ENCODE results near the gene EPHA5.
"Not testable (repeated sequence)": the region's sequence is repeated elsewhere in the genome, so short reads cannot be mapped to it uniquely, and the experiment has no call there.

The EPHA5 gene

DNA sequence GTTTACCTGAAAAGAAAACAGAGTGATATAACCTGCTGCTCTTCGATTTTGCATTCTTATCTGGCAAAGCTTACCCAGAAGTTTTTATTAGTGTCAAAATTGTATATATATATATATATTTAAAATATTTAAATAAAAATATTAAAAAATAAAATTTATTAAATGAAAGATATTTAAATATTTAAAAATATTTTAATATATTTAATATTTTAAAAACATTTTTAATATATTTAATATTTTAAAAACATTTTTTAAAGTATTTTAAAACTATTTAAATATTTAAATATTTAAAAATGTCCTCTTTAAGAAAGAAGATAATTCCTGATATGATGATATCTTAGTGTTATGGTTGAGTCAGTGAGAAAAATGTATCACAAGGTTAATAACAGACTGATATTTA lies 317.2 kb downstream of the EPHA5 start:
- no peak for DNase-seq

- no peak for DNase-seq
These were observed 325.9 kb downstream of the EPHA5 start for GRCh38 chr4:65344278-65344825.

GRCh38 chr4:65343342-65343741 lies 326.9 kb downstream of the EPHA5 start:
- no peak for DNase-seq

- DNase-seq: no peak
These were observed 328.7 kb downstream of the EPHA5 start for GRCh38 chr4:65341557-65341956.

DNA sequence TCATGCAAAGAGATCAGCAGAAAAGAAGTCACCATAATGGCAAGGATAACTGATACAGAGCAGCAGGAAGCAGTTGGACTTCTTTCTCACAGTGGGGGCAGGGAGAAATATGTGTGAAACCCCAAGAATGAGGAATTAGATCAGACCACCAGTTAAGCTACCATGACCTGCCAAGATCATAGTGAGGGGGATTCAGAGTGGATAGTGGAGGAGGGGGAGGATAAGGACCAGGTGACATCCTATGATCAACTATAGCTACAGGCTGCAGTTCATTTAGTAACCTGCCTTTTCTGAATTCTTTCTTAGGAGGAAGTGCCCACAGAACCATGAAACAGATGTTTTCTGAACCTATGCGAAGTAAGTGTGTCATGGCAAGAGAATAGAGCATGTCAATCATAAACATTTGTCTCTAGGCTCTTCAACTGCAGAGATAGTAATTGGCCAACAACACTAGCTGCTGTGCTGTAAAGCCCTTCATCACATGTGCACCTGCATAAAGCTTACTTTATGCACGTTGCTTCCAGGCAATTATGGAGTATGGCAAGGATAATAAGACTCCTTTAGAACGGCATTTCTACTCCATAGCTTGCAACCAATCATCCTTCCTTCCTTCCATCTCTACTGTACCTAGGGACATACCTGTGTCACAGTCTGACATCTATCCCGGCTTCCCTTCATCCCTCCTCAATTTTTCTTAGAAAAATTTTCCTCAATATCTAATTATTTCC lies 329.7 kb downstream of the EPHA5 start:
- DNase-seq: no peak

DNA sequence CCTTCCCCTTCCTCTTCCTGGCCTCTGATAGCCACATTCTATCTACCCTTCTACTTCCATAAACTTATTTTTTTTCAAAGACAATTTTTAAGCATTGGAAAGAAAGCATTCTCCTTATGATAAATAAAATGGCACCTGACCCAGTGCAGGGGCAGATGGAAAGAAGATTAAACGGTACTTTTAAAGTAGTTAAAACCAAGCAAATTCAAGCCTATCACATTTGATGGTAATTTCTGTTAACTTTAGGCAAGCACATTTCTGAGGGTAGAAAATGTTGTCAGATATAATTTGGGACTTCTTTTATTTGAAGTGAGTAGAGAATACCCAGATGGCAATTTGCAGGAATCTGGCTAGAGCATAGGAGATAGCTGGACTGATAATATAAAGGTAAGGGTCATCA lies 332.9 kb downstream of the EPHA5 start:
- DNase-seq: no peak

GRCh38 chr4:65336465-65336864 lies 333.8 kb downstream of the EPHA5 start:
- DNase-seq: no peak

DNA sequence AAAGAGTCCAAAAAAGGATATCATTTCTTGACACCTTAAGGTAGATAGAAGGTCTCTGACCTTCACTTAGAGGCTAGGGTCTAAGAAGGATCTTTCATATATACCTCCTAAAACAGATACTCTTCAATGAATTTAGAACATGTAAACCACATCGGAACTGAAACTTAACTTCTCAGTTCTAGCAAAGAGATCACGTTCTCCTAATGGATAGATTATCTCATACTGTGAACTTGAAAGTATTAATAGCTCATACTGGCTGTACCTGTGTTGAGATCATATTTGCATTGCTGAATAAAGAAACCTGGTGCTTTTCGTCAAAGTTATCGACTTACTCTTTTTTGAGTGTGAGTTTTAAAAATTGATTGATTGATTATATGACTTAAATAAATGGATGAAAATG lies 353.8 kb downstream of the EPHA5 start:
- no peak for DNase-seq

DNA sequence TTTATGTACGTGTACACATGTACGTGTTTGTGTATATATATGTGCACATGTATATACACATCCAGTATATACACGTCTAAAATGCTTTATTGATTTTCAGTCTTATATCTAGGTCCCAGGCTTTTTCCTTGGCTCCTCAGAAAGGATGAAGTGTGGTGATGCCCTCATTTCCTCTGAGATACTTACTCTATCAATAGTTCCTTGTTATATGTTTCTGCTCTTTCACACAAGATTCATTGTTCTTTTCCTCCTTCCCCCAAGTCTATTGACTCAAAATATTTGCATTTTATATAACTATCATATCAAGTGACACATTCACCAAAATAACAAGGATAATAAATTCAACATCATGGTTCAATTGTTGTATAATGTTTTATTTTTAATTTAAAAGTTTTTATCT lies 359.2 kb downstream of the EPHA5 start:
- no peak for DNase-seq

GRCh38 chr4:65310586-65310985 lies 359.7 kb downstream of the EPHA5 start:
- DNase-seq: no peak

- DNase-seq: not testable (repeated sequence)
These were observed 361.7 kb downstream of the EPHA5 start for GRCh38 chr4:65308626-65309025.

DNA sequence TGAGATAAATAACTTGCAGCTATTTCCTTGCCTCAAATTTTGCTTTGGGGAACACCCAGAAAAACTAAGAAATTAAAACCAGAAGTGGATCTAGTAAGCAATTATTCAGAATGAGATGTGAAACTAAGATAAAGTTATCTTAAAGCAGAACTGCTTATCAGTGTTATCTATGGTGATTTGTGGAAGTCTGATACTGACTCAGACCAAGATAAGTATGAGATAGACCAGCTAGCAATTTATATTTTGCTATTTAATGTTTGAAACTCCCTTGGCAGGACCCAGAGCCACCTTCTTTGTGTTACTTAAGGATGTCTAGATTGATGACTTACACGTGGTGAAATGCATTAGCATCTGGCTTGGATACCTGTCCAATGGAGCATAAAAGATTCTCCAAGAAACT lies 368.1 kb downstream of the EPHA5 start:
- no peak for DNase-seq

DNA sequence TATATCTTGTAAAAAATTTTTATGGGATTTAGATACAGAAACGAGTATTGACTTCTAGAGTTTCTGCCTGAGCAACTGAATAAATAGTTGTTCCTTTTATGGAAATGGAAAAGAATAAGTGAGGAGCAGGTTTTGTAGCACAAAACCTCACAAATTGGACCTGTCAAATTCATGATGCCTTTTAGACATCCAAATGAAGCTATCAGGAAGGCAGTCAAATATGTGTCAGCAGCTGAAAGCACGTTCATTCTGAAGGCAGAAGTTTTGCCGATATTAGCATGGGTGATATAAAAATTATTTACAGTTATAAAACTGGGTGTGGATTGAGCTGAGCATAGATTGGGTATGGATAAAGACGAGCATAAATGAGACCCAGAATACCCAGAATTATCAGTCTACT lies 374.0 kb downstream of the EPHA5 start:
- no peak for DNase-seq

DNA sequence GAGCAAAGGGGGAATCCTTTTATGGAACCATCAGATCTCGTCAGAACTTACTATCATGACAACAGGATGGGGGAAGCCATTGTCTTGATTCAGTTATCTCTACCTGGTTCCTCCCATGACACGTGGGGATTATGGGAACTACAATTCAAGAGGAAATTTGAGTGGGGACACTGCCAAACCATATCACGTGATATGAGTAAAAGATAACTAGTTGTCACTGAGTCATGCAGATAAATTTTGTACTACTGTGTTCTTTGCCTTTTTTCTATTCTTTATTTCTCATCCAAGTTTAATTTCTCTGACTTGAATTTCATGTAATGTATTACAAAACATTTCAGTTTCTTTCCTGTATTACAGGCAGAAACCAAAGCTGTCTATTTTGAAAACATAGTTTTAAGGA lies 383.2 kb downstream of the EPHA5 start:
- DNase-seq: no peak
